NCI-H2227 treated with DMSO at 0.1 percent for 48 hours (cell line): ENCODE measurements around the gene KCTD7.
"Not testable (repeated sequence)": the region's sequence is repeated elsewhere in the genome, so short reads cannot be mapped to it uniquely, and the experiment has no call there.

Experiments
- DNase-seq: peaks from one replicate; lab custom pipeline; 2025; lab: John Stamatoyannopoulos, UW

KCTD7 gene

DNA sequence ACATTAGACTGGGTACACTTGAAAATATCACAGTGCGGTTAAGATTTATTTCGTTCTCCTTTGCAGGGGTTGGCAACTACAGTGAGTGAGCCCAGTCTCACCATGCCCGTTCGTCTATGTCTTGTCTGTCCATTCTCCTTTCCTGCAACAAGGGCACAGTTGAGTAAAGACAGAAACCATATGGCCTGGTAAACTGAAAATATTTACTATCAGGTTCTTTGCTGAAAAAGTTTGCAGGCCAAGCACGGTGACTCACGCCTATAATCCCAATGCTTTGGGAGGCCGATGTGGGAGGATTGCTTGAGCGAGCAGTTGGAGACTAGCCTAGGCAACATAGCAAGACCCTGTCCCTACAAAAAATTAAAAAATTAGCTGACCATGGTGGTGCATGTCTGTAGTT is 11.4 kb upstream of the KCTD7 start:
- DNase-seq = no peak

DNA sequence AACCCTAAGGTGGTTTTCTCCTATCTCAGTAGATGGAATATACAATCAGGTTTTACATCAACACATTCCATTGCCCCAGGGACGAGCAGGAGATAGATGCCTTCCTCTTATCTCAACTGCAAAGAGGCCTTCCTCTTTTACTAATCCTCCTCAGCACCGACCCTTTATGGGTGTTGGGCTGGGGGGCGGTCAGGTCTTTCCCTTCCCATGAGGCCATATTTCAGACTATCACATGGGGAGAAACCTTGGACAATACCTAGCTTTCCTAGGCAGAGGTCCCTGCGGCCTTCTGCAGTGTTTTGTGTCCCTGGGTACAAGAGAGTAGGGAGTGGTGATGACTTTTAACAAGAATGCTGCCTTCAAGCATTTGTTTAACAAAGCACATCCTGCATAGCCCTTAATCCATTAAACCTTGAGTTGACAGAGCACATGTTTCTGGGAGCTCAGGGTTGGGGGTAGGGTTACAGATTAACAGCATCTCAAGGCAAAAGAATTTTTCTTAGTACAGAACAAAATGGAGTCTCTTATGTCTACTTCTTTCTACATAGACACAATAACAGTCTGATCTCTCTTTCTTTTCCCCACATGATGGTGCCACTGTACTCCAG is 9.2 kb upstream of the KCTD7 start:
- not testable (repeated sequence) for DNase-seq

DNA sequence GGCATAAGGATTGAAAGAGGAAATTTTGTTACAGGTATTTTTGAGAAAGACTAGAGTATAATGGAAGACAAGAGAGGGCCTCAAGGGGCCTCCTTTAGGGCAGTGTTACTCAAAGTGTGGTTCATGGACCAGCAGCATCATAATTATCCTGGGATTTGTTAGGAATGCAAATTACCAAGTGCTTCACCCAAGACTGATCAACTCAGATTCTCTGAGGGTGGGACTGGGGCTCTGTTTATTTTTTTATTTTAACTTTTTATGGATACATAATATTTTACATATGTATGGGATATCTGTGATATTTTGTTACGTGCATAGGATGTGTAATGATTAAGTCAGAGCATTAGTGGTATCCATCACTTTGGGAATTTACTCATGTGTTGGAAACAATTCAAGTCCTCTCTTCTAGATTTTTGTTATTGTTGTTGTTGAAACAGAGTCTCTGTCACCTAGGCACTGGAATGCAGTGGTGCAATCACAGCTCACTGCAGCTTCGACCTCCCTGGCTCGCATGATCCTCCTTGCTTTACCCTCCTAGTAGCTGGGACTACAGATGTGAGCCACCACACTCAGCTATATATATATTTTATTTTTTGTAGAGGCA is 2.2 kb upstream of the KCTD7 start:
- DNase-seq = no peak

DNA sequence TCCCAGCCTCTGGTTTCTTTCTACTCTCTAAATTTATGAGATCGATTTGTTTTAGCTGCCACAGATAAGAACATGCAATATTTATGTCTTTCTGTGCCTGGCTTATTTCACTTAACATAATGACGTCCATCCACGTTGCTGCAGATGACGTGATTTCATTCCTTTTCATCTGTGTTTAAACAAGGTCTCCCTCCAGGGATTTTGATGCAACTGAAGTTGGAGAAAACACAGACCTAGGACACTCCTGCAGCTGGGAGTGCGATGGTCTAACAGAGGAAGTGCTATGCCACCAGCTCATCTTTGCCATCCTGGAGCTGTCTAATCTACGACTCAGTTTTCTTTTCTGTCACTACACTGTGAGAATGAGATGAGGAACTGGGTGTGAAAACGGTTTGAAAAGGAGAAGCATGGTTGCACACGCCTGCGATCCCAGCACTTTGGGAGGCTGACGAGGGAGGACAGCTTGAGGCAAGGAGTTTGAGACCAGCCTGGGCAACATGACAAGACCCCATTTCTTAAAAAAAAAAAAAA is 1.5 kb upstream of the KCTD7 start:
- no peak for DNase-seq

DNA sequence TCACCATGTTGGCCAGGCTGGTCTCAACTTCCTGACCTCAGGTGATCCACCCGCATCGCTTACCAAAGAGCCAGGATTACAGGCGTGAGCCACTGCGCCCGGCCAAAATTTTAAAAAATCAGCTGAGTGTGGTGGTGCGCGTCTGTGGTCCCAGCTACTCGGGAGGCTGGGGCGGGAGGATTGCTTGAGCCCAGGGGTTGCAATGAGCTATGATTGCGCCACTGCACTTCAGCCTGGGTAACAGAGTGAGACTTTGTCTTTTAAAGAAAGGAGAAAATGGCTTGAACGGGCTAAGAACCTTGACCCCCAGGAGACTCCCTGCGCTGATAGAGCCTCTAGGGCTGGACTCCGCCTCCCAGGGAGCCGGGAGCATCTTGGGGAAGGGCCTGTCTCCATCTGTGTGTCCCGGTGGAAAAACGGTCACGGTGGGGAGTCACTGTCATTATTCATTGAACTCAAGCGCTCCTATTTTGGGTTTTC is 760 bp upstream of the KCTD7 start:
- no peak for DNase-seq

DNA sequence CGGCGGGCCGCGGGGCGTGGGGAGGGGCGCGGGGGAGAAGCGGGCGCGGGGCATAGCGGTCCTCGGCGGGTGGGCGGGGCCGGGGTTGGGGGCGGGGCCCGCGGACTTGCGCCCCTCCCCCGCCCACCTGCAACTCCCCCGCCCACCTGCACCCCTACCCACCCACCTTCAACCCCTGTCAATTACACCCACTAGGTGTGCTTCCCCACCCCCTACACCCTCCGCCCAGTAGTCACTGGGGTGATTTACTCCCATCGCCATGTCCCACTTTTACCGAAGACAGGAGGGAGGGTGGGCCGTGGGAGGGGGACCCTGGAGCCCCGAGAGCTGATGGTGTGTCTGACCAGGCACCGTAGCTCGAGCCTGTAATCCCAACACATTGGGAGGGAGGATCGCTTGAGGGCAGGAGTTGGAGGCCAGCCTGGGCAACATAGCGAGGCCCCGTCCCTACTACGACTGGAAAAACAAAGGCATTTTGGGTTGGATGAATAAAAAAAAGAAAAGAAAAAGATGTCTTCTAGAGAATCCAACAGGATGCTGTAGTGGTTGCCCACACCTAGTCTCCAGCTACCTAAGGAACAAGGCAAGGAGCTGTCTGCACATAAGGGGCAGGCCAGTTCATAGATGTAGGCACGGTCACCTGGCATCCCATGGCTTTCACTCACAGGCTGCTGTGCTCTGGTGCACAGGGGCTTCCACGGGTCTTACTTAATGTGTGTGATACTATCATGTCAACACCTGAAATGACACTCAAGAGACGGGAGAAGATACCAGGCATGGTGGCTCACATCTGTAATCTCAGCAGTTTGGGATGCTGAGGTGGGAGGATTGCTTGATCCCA is 761 bp downstream of the KCTD7 start:
- DNase-seq = no peak

DNA sequence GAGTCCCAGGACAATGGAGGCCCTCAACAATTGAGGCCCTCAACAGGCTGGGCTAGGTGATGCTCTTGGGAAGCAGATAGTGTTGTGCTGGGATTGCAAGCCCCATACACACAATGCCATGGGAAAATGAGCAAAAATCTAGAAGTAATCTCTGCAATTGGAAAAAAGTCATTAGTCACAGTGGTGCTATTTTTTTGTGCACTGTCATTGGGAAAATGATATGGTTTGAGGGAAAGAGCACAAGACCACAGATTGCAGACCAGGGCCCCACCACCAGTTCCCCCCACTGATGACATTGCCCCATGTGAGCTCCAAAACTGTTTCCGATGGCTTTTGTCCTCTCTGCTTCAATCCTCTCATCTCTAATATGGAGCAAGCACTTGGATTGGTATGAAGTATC is 1.9 kb downstream of the KCTD7 start:
- no peak for DNase-seq

DNA sequence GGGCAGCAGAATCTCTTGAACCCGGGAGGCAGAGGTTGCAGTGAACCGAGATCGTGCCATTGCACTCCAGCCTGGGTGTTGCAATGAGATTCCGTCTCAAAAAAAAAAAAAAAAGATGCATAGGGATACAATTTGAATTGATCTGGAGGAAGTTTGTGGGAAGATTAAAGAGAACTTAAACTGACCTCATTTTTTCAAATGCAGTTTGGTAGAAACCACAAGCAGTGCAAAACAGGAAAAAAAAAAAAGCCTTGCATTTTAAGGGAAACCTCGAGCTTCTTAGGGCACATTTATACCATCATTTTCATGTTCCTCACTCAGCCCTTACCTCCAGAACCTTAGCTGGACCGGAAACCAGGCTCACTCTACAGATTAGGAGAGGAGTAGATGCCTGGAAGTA is 2.8 kb downstream of the KCTD7 start:
- no peak for DNase-seq

DNA sequence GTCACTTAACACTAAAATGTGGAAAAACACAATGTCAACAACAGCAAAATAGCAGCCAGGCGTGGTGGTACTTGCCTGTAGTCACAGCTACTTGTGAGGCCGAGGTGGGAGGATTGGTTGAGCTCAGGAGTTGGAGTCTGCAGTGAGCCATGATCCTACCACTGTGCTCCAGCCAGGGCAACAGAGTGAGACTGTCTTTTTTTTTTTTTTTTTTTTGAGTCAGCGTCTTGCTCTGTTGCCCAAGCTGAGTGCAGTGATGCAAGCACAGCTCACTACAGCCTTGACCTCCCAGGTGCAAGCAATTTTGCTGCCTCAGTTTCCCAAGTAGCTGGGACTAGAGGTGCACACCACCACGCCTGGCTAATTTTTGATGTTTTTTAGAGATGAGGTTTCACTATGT is 6.1 kb downstream of the KCTD7 start:
- no peak for DNase-seq

DNA sequence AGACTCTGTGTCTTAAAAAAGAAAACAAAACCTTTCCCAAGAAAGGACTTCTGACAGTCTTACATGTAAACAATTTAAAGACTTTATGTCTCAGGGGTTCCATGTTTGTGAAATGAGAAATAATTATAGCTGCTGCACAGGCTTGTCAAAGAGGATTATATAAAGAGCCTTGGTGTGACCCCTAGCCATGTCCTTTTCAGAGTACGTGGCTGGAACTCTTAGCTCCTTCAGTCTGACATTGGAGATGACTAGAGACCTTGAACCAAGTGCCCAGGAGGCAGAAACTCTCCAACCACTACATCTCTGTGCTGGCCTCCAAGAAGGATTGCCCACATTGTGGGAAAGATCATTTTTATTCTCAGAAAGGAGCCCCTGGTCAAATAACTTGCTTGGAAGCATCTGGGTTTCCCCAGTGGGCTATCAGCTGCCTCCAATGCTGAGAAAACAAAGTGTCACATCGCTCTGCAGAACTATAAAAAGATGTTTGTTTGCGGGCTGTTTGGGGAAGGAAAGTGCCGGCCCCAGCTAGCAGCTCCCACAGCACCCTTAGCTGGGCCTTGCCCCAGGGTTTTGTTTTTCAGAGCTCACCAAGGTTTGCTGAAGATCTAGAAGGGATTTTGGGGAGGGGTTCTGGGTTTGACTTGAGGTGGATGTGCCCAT is 6.8 kb downstream of the KCTD7 start:
- DNase-seq = not testable (repeated sequence)

DNA sequence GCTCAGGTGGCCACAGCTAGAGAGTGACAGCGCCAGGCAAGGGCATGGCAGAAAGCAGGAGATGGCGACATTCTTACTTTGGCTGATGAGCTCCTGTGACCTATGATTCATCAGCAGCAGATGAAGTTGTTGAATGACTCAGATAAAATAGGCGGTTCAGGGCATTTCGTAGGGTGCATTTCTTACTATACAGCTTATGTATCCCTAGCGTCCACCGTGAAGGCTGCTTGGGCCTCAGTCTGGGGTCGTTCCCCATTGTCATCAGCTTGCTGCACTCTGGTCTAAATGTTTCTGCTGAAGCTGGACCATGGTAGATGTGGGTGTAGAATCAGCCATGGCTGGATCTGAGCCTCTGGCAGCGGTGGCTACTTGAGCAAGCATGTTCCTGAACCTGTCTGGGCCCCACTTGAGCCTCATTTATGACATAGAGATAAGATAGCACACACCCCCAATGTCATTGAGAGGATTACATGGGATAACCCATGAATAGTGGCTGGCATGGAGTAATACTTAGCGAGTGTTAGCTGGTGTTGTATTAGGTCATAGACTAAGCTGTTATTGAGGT is 7.4 kb downstream of the KCTD7 start:
- not testable (repeated sequence) for DNase-seq

DNA sequence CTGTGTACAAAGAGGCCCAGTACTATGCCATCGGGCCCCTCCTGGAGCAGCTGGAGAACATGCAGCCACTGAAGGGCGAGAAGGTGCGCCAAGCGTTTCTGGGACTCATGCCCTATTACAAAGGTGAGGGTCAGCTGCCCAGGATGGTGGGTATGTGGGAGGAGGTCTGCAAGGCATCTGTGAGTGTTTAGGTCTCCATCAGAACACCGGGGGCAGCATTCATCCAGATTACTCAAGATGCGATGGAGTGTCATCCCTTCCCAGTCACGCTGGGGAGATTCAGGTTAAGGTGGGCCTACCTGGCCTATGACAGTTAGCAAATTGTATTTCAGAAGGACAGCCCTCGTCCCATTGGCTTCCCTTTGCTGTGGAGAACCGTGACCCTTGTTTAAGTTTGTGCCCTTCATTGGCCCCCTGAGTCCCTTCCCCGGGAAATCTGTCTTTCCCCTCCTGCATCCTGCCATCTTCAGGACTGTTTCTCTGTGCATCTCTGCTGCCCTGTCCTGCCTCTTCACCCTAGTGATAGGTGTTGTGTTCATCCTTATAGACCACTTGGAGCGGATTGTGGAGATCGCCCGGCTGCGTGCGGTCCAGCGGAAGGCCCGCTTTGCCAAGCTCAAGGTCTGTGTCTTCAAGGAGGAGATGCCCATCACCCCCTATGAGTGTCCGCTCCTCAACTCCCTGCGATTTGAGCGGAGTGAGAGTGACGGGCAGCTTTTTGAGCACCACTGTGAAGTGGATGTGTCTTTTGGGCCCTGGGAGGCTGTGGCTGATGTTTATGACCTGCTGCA is 9.8 kb downstream of the KCTD7 start:
- no peak for DNase-seq

DNA sequence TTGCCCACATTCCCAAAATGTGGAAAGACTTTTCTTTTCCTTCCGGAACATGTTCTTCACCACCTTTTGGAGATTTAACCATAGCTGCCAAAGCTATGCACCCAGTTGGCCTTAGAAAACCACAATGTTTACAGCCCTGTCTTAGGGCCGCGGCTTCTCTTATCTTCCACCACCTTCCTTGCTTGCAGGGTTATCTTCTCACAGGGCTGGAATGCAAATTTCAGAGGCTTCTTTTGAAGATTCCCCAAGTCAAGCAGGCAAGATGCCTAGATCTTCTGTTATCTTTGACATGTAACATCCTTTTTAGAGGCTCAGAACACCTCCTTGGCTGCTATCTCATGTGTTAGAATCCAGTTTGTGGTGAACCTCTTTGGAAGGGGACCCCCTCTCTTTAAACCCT is 11.1 kb downstream of the KCTD7 start:
- no peak for DNase-seq

DNA sequence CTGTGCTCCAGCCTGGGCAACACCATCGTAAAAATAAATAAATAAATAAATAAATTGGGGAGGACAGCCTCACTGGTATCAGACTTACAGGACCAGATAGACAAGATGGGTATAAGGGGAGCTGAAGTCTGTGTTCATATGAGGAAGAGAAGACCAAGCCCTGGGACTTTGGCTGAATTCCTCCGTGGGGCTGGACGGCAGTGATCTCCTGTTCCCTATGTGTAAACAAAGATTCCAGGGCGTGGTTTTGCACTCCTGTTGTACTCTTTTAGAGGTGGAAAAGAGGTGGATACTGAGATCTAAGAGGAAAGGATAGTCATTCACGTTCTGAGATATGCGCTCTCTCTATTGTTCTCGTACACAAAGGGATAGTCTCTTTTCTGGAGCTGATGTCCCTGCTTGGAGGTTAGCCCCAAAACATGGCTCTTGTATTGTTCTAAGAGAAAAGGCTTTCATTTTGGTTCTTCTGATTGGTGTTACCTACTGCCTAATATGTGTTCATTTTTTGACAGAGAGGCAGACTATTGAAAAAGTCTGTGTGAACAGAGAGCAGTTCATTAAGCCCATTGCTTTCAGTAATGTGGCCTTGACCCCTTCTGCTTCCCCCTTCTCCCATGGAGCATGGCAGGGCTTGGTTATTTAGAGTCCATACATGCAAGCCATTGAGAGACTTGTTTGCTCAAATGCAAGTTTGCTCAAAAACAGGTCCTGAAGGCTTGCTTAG is 12.3 kb downstream of the KCTD7 start:
- DNase-seq = no peak

DNA sequence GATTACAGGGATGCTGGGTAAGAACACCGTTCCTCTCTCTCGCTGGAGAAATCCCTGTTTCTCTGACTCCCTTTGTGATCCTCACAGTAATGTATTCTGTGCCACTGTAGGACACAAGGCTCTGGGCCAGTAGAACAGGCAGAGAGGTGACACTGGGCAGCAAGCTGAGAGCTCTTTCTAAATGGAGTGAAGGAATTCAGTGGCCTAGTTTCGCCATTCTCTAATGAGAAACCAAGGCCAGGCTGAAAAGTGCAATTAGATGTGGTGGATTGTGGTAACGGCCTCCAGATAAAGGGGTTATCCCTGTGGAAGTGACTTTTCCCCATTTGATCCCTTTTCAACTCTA is 12.8 kb downstream of the KCTD7 start:
- DNase-seq = no peak

DNA sequence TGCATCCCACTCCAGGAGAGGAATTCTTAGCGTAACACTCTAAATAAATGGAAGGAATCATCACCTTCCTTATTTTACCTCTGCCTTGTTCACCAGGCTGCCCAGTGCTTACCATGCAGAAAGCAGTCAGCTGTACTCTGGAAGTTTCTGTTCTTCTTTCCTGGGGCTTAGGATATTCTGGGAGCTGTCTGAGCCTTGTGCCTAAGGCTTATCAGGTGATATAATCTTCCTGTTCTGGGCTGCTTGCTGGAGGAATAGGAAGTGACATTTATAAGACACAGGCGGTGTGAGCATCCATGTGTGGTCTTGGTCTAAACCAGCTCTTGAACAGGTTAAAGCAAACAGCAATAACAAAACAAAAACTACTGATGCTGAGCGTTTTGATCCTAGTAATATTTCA is 13.5 kb downstream of the KCTD7 start:
- DNase-seq = no peak

DNA sequence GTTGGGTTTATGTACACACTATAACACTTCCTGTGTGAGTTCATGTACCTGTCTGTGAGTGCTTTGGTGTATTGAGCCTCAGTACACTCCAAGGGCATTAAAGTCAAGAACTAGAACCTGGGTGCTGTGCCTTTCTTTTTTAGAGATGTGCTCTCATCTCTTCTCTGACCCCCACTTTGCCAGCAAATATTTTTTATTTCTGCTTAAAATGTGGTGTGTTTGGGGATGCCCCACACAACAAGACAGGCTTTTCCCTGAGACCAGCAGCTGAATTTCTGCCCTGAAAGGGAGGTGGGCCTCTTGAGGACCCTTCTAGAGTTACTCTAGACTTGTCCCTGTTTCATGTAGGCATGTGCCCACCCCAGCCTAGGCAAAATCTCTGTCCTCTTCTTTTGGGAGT is 14.3 kb downstream of the KCTD7 start:
- no peak for DNase-seq

DNA sequence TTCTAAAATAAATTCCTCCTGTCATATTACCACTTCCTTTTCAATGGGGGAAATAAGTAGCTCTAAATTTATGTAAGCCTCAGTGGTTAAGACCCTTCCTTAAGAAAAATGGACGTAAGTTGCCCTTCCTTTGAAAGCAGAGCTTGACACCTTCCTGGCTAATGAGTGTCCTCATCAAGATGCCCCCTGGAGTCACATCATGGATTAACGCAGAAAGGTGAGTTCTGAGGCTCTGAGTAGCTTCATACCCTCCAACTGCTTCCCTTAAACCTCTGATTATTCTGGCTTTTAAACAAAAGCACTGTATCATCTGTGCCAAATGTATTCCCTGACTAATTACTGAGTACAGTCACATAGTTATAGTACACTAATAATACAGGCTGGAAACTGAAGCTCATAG is 14.7 kb downstream of the KCTD7 start:
- DNase-seq = no peak

DNA sequence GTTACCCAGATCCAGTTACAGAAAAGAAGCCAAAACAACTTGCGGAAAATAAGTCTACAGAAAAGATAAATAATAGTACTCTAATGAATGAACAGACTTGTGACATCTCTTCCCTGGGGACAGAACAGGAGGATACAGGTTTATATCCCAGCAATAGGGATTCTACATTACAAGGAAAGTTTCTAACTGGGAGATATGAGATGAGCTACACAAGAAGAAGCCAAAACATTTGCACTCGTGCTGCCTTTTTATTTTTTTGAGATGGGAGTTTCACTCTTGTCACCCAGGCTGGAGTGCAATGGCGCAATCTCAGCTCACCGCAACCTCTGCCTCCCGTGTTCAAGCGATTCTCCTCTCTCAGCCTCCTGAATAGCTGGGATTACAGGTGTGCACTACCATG is 22.3 kb downstream of the KCTD7 start:
- DNase-seq = not testable (repeated sequence)

DNA sequence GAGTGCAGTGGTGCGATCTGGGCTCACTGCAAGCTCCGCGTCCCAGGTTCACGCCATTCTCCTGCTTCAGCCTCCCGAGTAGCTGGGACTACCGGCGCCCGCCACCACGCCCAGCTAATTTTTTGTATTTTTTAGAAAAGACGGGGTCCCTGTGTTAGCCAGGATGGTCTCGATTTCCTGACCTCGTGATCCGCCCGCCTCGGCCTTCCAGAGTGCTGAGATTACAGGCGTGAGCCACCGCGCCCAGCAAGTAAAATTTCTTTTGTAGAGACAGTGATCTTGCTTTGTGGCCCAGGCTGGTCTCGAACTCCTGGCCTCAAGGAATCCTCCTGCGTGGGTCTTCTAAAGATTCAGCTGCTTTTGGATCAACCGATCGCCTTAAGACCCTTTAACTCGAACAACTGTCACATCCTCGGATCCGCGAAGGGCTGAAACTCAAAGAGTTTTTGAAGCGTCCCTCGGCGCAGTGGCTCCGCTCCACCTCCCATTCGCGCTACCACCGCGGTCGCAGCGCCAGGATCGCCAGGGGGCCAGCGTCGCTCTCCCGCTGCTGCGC is 25.1 kb downstream of the KCTD7 start:
- DNase-seq = not testable (repeated sequence)
